PC-3 (cell line): ENCODE data around the gene NOD1.

ENCODE experiments used
- CTCF ChIP-seq: fragments of 300-600 bp; sonication (generic); conservative IDR thresholded peaks from 2 replicates; pipeline ENCODE4 v1.5.1; 2017; ENCODE audit warnings: antibody characterized with exemption, low read depth, mild to moderate bottlenecking, low read length
- EZH2 ChIP-seq: fragments of 300-600 bp; sonication (generic); IDR thresholded peaks from one replicate; pipeline ENCODE4 v1.6.1; 2017; ENCODE audit warnings: antibody characterized with exemption, mild to moderate bottlenecking, low read length; ENCODE audit not compliant: unreplicated experiment
- EZH2phosphoT487 ChIP-seq: fragments of 300-600 bp; sonication (generic); IDR thresholded peaks from 2 replicates; pipeline ENCODE4 v1.6.1; 2018; ENCODE audit warnings: mild to moderate bottlenecking, antibody characterized with exemption, low read length, borderline replicate concordance

DNA sequence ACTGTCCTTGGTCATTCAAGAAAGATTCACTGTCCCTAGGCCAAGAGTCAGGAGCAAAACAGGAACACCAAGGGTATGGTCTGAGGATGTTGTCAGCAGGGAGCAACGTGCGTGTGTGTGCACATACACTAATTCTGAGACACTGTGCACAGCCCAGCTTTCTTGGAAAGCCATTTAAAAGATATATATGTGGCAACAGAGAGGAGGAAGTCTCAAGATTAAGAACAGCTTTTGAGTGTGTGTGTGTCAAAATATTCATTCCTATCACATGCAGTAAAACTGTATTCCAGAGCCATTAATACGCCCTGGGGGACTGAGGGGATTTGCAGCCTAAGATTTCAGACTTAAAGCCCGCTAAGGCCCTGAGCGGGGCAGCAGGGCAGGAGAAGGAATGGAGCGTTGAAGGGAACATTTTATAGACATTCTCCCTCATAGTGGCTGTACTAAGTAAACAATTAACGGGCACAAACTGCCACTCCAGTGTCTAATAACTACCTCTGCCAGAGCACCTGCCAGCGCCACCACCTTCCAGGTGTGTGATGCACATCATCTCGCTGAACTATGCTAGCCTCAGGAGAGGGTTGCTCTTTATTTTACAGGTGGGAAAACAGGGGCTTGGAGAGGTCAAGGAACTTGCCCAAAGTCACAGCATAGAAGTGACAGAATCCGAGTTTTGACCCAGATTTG, 2.0 kb downstream of the NOD1 start:
- TF ChIP-seq CTCF (no peak), EZH2 (no peak), EZH2phosphoT487 (no peak)
